ENCODE results near the gene SCNN1A.

SCNN1A gene

GRCh38 chr12:6380141-6381121, 5.1 kb upstream of the SCNN1A start:
- TF ChIP-seq, protein P1, sequence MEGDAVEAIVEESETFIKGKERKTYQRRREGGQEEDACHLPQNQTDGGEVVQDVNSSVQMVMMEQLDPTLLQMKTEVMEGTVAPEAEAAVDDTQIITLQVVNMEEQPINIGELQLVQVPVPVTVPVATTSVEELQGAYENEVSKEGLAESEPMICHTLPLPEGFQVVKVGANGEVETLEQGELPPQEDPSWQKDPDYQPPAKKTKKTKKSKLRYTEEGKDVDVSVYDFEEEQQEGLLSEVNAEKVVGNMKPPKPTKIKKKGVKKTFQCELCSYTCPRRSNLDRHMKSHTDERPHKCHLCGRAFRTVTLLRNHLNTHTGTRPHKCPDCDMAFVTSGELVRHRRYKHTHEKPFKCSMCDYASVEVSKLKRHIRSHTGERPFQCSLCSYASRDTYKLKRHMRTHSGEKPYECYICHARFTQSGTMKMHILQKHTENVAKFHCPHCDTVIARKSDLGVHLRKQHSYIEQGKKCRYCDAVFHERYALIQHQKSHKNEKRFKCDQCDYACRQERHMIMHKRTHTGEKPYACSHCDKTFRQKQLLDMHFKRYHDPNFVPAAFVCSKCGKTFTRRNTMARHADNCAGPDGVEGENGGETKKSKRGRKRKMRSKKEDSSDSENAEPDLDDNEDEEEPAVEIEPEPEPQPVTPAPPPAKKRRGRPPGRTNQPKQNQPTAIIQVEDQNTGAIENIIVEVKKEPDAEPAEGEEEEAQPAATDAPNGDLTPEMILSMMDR (conservative IDR thresholded peaks at IDR 0.05; ENCODE audit: low read depth), result no peak
- CTCF ChIA-PET, result interaction anchor here (0.5 to 1.2 kb wide), 2 partner anchors 8 to 21 kb away, joined by 4 to 5 read pairs; no protein-coding TSS in a partner anchor
- DNase-seq (ENCODE audit: low spot score), result no peak
- peak overlapping the region; percentile 78 for H3K27ac ChIP-seq
- POLR2A ChIA-PET (ENCODE audit: low non-redundant PET), result interaction anchor here (0.7 kb wide), 1 partner anchor 44 kb away, joined by 8 read pairs; no protein-coding TSS in a partner anchor

- no peak for DNase-seq (ENCODE audit: low spot score)
- ChIA-PET POLR2A (ENCODE audit: low non-redundant PET) (no interaction called here), CTCF (interaction anchor here (0.6 kb wide), 1 partner anchor 164 kb away, joined by 3 read pairs; no protein-coding TSS in a partner anchor)
- TF ChIP-seq, protein P1 (conservative IDR thresholded peaks at IDR 0.05; ENCODE audit: low read depth), result no peak
- H3K27ac ChIP-seq, result peak overlapping the region; percentile 99
Observed at GRCh38 chr12:6378709-6379472, 3.5 kb upstream of the SCNN1A start.

- TF ChIP-seq, protein P1 (conservative IDR thresholded peaks at IDR 0.05; ENCODE audit: low read depth), result no peak
- ChIA-PET POLR2A (ENCODE audit: low non-redundant PET) (interaction anchor here (0.7 kb wide), 1 partner anchor 32 kb away, joined by 3 read pairs; no protein-coding TSS in a partner anchor), CTCF (interaction anchor here (0.6 kb wide), 1 partner anchor 12 kb away, joined by 4 read pairs; no protein-coding TSS in a partner anchor)
- H3K27ac ChIP-seq, result peak overlapping the region; percentile 99
- DNase-seq (ENCODE audit: low spot score), result no peak
Observed at GRCh38 chr12:6377667-6377994, 2.3 kb upstream of the SCNN1A start.

- ChIA-PET POLR2A (ENCODE audit: low non-redundant PET) (interaction anchor here (0.7 kb wide), 1 partner anchor 31 kb away, joined by 3 read pairs; no protein-coding TSS in a partner anchor), CTCF (interaction anchor here (0.5 to 0.6 kb wide), 2 partner anchors 12 to 14 kb away, joined by 3 to 4 read pairs; no protein-coding TSS in a partner anchor)
- TF ChIP-seq, protein P1 (conservative IDR thresholded peaks at IDR 0.05; ENCODE audit: low read depth), result no peak
- H3K27ac ChIP-seq, result peak overlapping the region; percentile 99
- no peak for DNase-seq (ENCODE audit: low spot score)
Observed at GRCh38 chr12:6376870-6377666, 1.7 kb upstream of the SCNN1A start.

GRCh38 chr12:6376079-6376869, 911 bp upstream of the SCNN1A start:
- CTCF ChIA-PET, result no interaction called here
- POLR2A ChIA-PET (ENCODE audit: low non-redundant PET), result interaction anchor here (0.6 kb wide), 1 partner anchor 231 kb away, joined by 3 read pairs; no protein-coding TSS in a partner anchor
- H3K27ac ChIP-seq, result peak overlapping the region; percentile 99
- DNase-seq (ENCODE audit: low spot score), result peak; percentile 82
- TF ChIP-seq, protein P1 (conservative IDR thresholded peaks at IDR 0.05; ENCODE audit: low read depth), result peak; percentile 16
